ENCODE measurements around the gene CCR3.

CCR3 gene

DNA sequence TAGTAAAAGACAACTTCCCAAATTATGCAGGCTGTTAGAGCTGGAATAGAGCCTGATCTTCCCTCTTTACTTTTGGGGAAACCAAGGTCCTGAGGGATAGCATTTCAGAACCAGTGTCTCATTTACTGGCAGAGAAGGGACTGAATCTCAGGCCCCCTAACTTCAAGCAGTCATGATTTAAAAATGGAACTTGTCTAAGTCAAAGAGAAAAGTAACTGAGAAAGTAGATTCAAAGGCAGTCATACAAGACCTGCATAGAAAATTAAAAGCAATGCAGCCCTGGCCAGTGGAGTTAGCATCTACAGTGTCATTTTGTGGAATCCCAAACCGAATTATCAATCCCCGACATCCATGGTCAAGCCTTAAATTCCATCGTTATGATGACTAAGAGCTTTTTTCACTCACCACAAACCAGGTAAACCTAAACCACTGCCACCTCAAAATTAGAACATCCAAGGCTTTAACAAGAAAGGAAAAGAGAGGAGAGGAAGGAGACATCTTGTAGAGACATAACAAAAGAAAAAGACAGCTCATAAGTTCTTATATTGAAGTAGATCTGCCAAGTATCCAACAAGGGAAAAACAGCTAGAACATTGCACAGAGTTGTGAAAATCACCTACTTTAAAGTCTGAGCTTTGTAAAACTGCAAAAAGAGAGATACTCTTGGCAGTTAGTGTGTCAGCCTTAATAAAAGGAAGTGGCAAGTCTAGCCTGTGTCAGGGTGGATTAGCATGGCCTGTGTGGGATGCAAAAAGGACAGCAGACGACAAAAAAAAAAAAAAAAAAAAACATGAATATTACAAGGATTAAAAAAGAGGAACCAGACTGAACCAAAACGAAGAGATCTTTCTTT is 57.6 kb downstream of the CCR3 start:
- no peak for DNase-seq

DNA sequence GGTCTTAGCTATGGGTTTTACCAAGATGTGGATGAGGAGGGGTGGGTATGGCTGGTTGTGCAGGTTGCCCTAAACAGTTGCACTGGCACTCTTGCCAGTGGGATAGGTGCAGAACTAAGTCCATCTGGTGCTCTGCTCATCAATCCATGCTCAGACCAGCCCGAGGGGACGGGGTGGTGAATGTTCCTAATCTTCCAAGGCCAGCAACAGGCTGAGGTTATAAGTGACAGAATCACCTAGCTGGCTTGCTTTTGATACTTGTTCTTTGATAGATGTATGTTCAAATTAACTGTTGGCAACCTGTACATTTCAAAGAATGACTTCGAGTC is 58.2 kb downstream of the CCR3 start:
- DNase-seq, result no peak

DNA sequence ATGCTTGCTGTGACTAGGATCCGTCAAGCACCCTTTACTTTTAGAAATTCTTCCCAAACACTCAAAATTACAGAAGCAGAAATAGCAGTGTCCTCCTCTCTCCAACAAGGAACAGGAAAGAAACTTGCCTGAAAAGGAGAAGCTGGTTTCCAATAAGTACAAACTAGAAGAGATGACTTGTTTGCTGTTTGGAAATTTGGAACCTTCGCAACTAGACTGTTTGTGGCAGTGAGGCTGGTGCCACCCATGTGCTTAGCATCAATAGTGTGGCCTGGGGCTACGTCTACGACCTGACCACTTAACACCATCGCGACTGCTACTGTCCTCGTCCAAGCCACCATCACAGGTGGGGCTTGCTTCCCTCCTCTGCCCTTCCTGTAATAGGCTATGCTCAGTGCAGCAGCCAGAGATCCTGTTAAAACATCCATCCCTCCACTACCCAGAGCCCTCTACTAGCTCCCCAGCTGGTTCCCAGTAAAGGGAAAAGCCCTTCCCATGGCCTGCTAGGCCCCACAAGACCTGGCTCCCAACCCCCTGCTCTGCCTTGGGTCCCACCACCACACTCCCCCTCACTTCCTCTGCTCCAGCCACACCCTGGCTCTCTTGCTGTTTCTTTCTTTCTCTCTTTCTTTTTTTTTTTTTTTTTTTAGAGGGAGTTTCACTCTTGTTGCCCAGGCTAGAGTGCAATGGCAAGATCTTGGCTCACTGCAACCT is 59.0 kb downstream of the CCR3 start:
- DNase-seq, result no peak

DNA sequence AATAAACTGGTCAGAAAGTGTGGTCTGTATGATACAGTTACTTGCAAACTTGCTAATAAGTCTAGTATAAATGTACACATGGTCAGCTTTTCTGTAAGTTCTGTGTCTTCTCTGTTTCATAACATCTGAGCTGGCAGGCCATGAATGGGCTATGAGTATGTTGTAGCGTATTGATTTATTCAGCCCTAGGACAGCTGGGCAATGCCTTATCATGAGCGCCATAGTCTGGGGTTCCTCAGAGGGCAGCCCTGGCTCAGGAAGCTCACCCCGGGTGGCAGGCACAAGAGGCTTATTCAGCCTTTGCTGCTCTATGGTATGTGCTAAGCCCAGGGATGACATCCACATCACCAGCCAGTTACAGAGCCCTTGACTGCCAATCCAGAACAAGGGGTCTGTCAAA is 61.0 kb downstream of the CCR3 start:
- no peak for DNase-seq

DNA sequence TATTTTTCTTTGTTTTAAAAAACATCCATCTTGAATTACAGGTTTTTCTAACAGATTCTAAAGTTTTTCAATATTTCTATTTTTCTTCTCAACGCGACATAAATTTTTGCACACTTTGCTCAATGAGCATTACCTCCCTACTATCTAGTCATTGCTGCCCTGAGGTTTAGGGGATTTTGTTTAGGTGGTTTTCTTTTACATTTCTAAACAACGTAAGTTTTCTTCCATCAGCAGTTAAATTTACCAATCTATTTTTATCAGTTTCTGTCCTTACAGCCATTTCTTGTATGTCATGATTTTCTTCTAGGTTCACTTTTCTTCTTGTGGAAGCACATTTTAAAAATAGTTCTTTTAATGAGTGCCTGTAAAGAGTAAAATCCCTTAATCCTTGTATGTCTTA is 62.5 kb downstream of the CCR3 start:
- no peak for DNase-seq

DNA sequence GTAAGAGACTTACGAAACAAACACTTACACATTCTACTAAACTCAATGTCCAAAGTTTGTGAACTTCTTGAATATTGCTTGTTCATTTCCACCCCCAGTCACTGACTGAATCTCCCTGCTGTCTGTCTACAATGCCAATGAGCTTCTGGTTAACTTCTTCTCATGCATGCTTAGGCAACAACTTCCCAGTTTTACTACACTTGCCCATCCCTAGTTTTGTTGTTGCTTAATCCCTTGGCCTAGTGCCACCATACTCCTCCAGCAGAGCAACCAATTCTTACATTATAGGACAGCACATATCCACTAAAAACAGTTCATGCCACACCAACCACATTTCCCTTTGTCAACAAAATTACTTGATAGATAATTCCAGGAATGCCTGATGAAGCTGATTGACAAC is 70.7 kb downstream of the CCR3 start:
- no peak for DNase-seq

DNA sequence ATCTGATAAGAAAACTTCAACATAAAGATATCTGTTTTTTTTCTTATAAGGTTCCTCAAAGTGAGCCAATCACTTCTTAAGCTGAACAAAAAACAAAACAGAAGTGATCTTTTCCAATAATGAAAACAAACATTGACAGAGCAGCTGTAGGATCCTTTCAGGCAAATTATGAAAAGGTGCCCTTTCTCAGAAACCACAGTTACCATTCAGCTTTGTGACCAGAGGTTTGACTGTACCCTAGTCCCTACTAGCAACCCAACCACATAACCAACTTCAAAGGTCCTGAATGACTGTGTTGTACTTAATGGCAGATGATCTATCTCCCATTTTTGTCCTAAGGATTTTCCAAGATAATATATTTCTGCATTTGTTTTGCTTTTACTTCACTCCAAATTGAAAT is 72.3 kb downstream of the CCR3 start:
- DNase-seq, result no peak

DNA sequence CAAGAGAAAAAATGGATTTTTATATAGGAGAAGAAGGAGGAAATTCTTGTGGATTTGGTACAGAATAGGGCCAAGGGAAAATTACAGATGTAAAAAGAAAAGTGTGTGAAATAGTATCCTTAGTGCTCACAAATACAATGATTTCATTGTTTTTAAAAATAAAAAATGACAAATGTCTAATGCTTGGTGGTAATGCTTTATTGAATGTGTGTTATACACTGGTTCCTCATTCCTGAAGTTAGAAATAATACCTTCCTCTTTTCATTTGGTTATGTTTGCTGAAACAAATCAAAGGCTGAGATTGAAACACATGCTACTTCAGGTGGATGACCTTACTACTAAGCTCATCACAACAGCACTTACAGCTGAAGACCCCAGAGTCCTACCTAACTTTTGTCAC is 73.9 kb downstream of the CCR3 start:
- no peak for DNase-seq

Data from DMS53 (cell line).